COLO668 (cell line): ENCODE results near the gene EML2.
"Not testable (repeated sequence)": the region's sequence is repeated elsewhere in the genome, so short reads cannot be mapped to it uniquely, and the experiment has no call there.

ENCODE experiments used
- DNase-seq: peaks from one replicate; lab custom pipeline; 2025; ENCODE audit not compliant: unreplicated experiment; lab: John Stamatoyannopoulos, UW

The EML2 gene

GRCh38 chr19:45638930-45639729 lies at the start of gene EML2:
EML2 (minus strand) TSS chr19:45639397; CDS start chr19:45639376, 21 bp downstream.
- DNase-seq, result peak; percentile 49

- DNase-seq, result no peak
These were observed 48.4 kb upstream of the EML2 start for GRCh38 chr19:45687599-45687998.

- not testable (repeated sequence) for DNase-seq
These were observed 45.8 kb upstream of the EML2 start for GRCh38 chr19:45685045-45685444.

GRCh38 chr19:45682908-45683307 lies 43.7 kb upstream of the EML2 start:
- no peak for DNase-seq

GRCh38 chr19:45682117-45682516 lies 42.9 kb upstream of the EML2 start:
- no peak for DNase-seq

GRCh38 chr19:45681391-45682015 lies 42.3 kb upstream of the EML2 start:
- DNase-seq, result peak; percentile 86

GRCh38 chr19:45677351-45678230 lies 38.4 kb upstream of the EML2 start:
- peak; percentile 19 for DNase-seq

GRCh38 chr19:45676851-45677263 lies 37.7 kb upstream of the EML2 start:
- no peak for DNase-seq

- DNase-seq, result peak; percentile 8
These were observed 35.7 kb upstream of the EML2 start for GRCh38 chr19:45674946-45675345.

GRCh38 chr19:45670670-45671453 lies 31.7 kb upstream of the EML2 start:
- DNase-seq, result peak; percentile 21

- DNase-seq, result peak; percentile 52
These were observed 29.2 kb upstream of the EML2 start for GRCh38 chr19:45668342-45668871.

GRCh38 chr19:45667620-45668341 lies 28.6 kb upstream of the EML2 start, which contains the start of gene GIPR:
GIPR (plus strand) TSS chr19:45668221; CDS start chr19:45669521, 1,300 bp downstream.
- DNase-seq, result peak; percentile 75

- DNase-seq, result no peak
These were observed 25.4 kb upstream of the EML2 start for GRCh38 chr19:45664575-45664974.

- DNase-seq, result no peak
These were observed 24.6 kb upstream of the EML2 start for GRCh38 chr19:45663800-45664199.

- no peak for DNase-seq
These were observed 21.4 kb upstream of the EML2 start for GRCh38 chr19:45660636-45661035.

GRCh38 chr19:45659096-45659729 lies 20.0 kb upstream of the EML2 start:
- no peak for DNase-seq

GRCh38 chr19:45657520-45658167 lies 18.4 kb upstream of the EML2 start:
- peak; percentile 27 for DNase-seq

GRCh38 chr19:45655073-45655472 lies 15.9 kb upstream of the EML2 start:
- no peak for DNase-seq

- no peak for DNase-seq
These were observed 14.4 kb upstream of the EML2 start for GRCh38 chr19:45653634-45654033.
